Activated CD4-positive, alpha-beta T cell treated with anti-CD3 and anti-CD28 coated beads, Interleukin-2, amount 50 U/mL, for 1 hour (primary cell): ENCODE results near the gene ZNF280A.
"Not testable (repeated sequence)": the region's sequence is repeated elsewhere in the genome, so short reads cannot be mapped to it uniquely, and the experiment has no call there.

Experiments
- DNase-seq: peaks from one replicate; pipeline ENCODE4 v3.0.0-alpha.2; 2020

The ZNF280A gene

GRCh38 chr22:22538226-22538989, 18.3 kb upstream of the ZNF280A start:
- DNase-seq = no peak

- DNase-seq = no peak
Observed at GRCh38 chr22:22536916-22537315, 16.8 kb upstream of the ZNF280A start.

GRCh38 chr22:22536515-22536914, 16.4 kb upstream of the ZNF280A start:
- no peak for DNase-seq

- DNase-seq = no peak
Observed at GRCh38 chr22:22535662-22536061, 15.6 kb upstream of the ZNF280A start.

GRCh38 chr22:22534604-22535415, 14.7 kb upstream of the ZNF280A start:
- no peak for DNase-seq

- DNase-seq = no peak
Observed at GRCh38 chr22:22533863-22534262, 13.8 kb upstream of the ZNF280A start.

GRCh38 chr22:22533417-22533816, 13.3 kb upstream of the ZNF280A start:
- no peak for DNase-seq

- DNase-seq = not testable (repeated sequence)
Observed at GRCh38 chr22:22532547-22533071, 12.5 kb upstream of the ZNF280A start.

GRCh38 chr22:22531770-22532546, 11.9 kb upstream of the ZNF280A start:
- no peak for DNase-seq

- no peak for DNase-seq
Observed at GRCh38 chr22:22528780-22529179, 8.7 kb upstream of the ZNF280A start.

GRCh38 chr22:22527312-22527711, 7.2 kb upstream of the ZNF280A start:
- DNase-seq = no peak

GRCh38 chr22:22526125-22526912, 6.2 kb upstream of the ZNF280A start:
- no peak for DNase-seq

GRCh38 chr22:22523494-22523893, 3.4 kb upstream of the ZNF280A start:
- DNase-seq = no peak

GRCh38 chr22:22521631-22522030, 1.6 kb upstream of the ZNF280A start:
- no peak for DNase-seq

GRCh38 chr22:22520667-22521602, 865 bp upstream of the ZNF280A start:
- DNase-seq = no peak

GRCh38 chr22:22519591-22519990, 479 bp downstream of the ZNF280A start:
- DNase-seq = no peak

- no peak for DNase-seq
Observed at GRCh38 chr22:22516992-22517391, 3.1 kb downstream of the ZNF280A start.

GRCh38 chr22:22515890-22516289, 4.2 kb downstream of the ZNF280A start:
- no peak for DNase-seq

GRCh38 chr22:22514431-22514830, 5.6 kb downstream of the ZNF280A start:
- DNase-seq = not testable (repeated sequence)

GRCh38 chr22:22513619-22514018, 6.5 kb downstream of the ZNF280A start:
- no peak for DNase-seq

- no peak for DNase-seq
Observed at GRCh38 chr22:22512951-22513350, 7.1 kb downstream of the ZNF280A start.
